GM10266 (cell line): ENCODE data around the gene NWD2.

ENCODE experiments used
- DNase-seq: peaks from one replicate; pipeline ENCODE4 v3.0.0; 2012; ENCODE audit errors: extremely low spot score
- CTCF ChIP-seq: IDR thresholded peaks from 2 replicates; pipeline ENCODE4 v1.5.1; 2012; ENCODE audit warnings: mild to moderate bottlenecking, low read depth; ENCODE audit not compliant: control insufficient read depth, insufficient read depth; ENCODE audit errors: missing control alignments

Gene NWD2

DNA sequence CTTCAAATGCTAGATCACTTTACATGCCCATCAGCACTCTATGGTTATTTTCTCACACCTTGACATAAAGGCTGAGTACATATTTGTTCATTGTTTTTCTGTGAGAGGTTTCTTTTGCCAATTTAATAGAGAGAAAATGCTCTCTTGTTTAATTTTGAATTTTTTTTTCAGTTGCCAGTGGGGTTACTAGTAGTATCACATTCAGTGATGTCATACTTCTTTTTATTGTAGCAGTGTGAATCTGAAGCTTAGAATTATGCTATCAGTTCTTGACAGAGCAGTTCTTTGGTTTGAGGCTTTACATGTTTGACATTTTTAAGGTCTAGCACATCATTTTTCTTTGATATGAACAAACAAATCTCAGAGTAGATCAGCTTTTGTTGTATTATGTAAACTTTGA lies 185.4 kb downstream of the NWD2 start:
- TF ChIP-seq CTCF, result no peak
- DNase-seq, result no peak

DNA sequence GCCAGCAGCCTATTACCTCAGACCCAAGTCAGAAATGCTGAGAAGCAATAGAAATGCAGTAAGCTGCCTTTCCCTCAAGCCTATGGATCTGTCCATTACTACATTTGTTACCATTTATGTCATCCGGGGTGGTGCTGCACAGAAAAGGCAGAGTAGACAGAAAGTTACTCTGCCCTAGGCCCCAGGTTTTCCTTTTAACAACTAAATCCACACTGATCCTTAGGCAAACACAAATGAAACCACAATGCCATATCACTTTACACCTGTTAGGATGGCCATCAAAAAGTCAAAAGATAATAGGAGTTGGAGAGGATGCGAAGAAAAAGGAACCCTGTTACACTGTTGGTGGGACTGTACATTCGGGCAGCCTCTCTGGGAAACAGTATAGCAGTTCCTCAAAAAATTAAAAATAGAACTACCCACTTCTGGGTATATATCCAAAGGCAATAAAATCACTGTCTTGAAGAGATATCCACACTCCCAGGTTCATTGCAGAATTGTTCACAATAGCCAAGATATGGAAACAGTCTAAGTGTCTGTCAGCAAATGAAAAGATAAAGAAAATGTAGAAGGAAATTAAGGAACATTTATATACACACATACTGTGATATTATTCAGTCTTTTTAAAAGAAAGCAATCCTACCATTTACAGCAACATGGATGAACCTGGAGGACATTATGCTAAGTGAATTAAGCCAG lies 186.3 kb downstream of the NWD2 start:
- TF ChIP-seq CTCF, result no peak
- no peak for DNase-seq

GRCh38 chr4:37431417-37431743 lies 186.8 kb downstream of the NWD2 start:
- no peak for TF ChIP-seq CTCF
- DNase-seq, result no peak

DNA sequence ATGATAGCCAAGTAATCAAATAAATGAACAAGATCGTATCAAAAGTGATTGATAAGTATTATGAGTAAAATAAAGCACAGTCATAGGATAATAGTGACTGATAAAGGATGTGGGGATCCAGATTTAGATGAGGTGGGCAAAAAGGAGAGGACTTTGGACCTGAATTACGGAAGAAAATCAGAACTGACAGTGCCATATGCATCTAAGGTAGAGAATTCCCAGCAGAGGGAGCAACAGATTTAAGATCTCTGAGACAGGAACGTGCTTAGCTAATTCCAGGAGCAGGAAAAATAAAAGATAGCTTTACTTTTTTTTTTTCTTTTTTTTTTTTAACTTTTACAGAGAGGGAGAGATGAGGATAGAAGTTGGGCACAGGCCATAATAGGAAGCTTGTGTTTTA lies 189.9 kb downstream of the NWD2 start:
- TF ChIP-seq CTCF, result no peak
- DNase-seq, result no peak

- TF ChIP-seq CTCF, result no peak
- no peak for DNase-seq
Measured at GRCh38 chr4:37436546-37436945, 192.0 kb downstream of the NWD2 start.

DNA sequence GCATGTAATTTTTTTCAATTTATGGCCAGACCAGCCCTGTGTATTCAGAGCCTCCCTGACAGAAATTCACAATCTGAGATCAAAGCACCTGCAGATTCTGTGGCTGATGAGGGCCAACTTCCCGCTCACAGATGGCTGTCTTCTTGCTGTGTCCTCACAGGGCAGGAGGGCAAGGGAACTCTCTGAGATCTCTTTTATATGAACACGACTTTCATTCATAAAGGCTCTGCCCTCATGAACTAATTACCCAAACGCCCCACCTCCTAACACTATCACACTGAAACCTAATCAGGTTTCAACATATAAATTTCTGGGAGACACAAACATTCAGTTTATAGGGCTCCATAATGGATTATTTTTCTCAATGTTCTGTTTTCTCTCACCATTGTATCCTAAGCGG lies 192.6 kb downstream of the NWD2 start:
- TF ChIP-seq CTCF, result no peak
- no peak for DNase-seq

DNA sequence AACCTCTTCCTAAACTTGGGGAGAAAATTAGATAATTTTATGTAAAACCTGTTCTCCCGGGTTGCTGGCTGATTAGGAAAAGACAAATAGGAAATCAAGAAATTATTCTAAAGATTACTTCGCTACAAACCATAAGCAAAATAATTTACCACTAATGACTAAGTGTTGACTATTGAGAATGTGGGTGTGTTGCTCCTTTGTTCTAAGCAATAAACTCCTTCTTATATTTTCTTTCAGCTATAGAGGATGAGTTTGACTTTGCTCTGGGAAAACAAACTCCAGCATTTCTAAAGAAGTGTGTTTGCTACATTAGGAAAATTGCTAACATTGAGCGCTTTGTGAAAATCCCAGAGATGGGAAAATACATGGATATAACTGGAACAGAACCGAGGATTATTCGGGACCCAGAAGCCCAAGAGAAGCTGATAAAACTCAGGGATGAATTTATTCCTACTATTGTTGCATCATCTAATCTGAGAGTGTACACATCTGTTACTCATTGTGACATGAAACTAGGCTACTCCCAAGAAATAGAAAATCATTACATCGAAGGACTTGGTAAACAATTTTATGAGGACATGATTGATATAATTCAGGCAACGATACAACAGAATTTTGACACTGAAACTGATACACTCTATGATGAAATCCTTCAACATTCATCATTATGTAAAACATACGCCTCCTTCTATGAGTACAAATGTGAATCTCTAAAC lies 194.2 kb downstream of the NWD2 start:
- TF ChIP-seq CTCF, result no peak
- no peak for DNase-seq
